GM19099 (cell line): ENCODE measurements around the gene MRPL20.

ENCODE experiments used
- POLR2A ChIP-seq: IDR thresholded peaks from 3 replicates; pipeline ENCODE4 v1.6.1; 2011; ENCODE audit warnings: low read depth; ENCODE audit not compliant: insufficient read length; ENCODE audit errors: extremely low read depth

The MRPL20 gene

GRCh38 chr1:1353389-1354151 is 53.5 kb downstream of the MRPL20 start:
- no peak for TF ChIP-seq POLR2A

- no peak for TF ChIP-seq POLR2A
Measured at GRCh38 chr1:1352786-1353388, 54.2 kb downstream of the MRPL20 start.
